Measurements from ENCODE around the gene ALCAM. TPM values are rescaled to one million over a fixed set of nuclear protein-coding genes. Genes with fewer than 3 reads are reported as not detected.

Gene ALCAM
- total RNA-seq, 2 donors from 2014 or later, result 32.2 to 91.2 TPM

DNA sequence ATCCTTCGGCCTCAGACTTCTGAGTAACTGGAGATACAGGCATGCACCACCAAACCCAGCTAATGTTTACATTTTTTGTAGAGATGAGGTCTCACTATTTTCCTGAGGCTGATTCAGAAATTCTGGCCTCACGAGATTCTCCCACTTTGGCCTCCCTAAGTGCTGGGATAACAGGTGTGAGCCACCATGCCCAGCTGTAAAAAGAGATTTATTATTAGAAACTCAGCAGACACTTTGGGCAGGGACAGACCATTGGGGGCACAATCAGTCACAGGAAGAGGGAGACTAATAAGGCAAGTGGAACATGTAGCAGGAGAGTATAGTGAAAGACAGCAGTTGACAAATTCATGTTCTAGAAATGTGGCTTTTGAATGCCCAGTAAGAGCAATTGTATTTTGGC, 252.9 kb downstream of the ALCAM start:
- H3K36me3 ChIP-seq, result no peaks in the 10 kb centered on the region
- H3K9me3 ChIP-seq, result no peaks in the 10 kb centered on the region
- H3K27ac ChIP-seq, result no peak overlapping the region
- H3K27me3 ChIP-seq (replicated peaks; ENCODE audit: insufficient read depth), result no peaks in the 10 kb centered on the region
- no peak for DNase-seq (ENCODE audit: low spot score)
- WGBS, result 98% methylated on average over 2 of the region's 2 CpGs
- H3K4me3 ChIP-seq, result no peak overlapping the region
- intact Hi-C loops (cut with DNase I), result no loop called here
- TF ChIP-seq POLR2A (IDR thresholded peaks at IDR 0.05), result no peak
- TF ChIP-seq, protein P1, sequence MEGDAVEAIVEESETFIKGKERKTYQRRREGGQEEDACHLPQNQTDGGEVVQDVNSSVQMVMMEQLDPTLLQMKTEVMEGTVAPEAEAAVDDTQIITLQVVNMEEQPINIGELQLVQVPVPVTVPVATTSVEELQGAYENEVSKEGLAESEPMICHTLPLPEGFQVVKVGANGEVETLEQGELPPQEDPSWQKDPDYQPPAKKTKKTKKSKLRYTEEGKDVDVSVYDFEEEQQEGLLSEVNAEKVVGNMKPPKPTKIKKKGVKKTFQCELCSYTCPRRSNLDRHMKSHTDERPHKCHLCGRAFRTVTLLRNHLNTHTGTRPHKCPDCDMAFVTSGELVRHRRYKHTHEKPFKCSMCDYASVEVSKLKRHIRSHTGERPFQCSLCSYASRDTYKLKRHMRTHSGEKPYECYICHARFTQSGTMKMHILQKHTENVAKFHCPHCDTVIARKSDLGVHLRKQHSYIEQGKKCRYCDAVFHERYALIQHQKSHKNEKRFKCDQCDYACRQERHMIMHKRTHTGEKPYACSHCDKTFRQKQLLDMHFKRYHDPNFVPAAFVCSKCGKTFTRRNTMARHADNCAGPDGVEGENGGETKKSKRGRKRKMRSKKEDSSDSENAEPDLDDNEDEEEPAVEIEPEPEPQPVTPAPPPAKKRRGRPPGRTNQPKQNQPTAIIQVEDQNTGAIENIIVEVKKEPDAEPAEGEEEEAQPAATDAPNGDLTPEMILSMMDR (IDR thresholded peaks at IDR 0.05), result no peak
- no peak for TF ChIP-seq POLR2AphosphoS5 (IDR thresholded peaks at IDR 0.05)
- no peaks in the 10 kb centered on the region for H3K4me1 ChIP-seq (replicated peaks)

DNA sequence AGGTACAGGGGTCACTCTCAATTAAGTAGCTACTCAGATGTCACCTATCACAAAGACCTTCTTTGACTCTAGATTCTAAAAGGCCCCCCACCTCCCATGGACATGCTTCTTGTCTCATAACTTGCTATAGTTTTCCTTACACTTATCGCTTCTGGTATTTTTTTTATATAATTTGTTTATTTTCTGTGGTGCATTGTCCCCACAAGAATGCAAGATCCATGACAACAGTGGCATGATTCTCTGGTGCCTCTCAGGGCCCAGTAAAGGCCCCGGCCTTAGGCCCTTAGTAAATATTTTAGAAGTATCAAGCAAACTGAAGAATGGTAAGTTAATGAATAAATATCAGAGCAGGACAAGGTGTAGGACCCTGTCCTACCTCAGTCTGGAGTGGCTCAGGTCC, 253.5 kb downstream of the ALCAM start:
- Histone ChIP-seq H3K9me3 (no peaks in the 10 kb centered on the region), H3K36me3 (no peaks in the 10 kb centered on the region), H3K27me3 (replicated peaks; ENCODE audit: insufficient read depth) (no peaks in the 10 kb centered on the region), H3K4me1 (replicated peaks) (no peaks in the 10 kb centered on the region), H3K27ac (no peak overlapping the region), H3K4me3 (no peak overlapping the region)
- intact Hi-C loops (cut with DNase I), result no loop called here
- WGBS, result 83% methylated on average over 2 of the region's 2 CpGs
- TF ChIP-seq, protein P1 (IDR thresholded peaks at IDR 0.05), result no peak
- TF ChIP-seq POLR2AphosphoS5 (IDR thresholded peaks at IDR 0.05), result no peak
- no peak for TF ChIP-seq POLR2A (IDR thresholded peaks at IDR 0.05)
- no peak for DNase-seq (ENCODE audit: low spot score)

DNA sequence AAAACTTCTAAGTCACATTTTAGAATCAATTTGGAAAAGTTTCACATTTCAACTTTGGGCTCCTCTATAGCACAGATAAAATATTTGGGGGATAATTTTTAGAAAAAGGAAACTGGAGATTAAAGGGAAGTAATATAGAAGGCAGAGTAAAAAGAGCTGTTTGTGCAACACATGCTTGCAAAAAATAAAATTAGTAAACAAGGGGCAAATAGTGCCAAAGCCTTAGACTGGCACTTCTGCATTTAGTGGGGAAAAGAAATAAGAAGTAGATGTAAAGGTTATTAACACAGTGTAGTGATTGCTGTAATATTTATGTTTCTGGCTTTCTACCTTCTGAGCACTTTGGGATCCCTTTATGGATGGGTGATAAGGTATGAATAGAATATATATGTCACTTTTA, 255.5 kb downstream of the ALCAM start:
- no peak for DNase-seq (ENCODE audit: low spot score)
- H3K27ac ChIP-seq, result no peak overlapping the region
- H3K4me3 ChIP-seq, result no peak overlapping the region
- H3K27me3 ChIP-seq (replicated peaks; ENCODE audit: insufficient read depth), result no peaks in the 10 kb centered on the region
- no peaks in the 10 kb centered on the region for H3K36me3 ChIP-seq
- intact Hi-C loops (cut with DNase I), result no loop called here
- no peaks in the 10 kb centered on the region for H3K4me1 ChIP-seq (replicated peaks)
- no peak for TF ChIP-seq POLR2A (IDR thresholded peaks at IDR 0.05)
- TF ChIP-seq, protein P1 (IDR thresholded peaks at IDR 0.05), result no peak
- TF ChIP-seq POLR2AphosphoS5 (IDR thresholded peaks at IDR 0.05), result no peak
- no peaks in the 10 kb centered on the region for H3K9me3 ChIP-seq
